Hindlimb muscle (tissue), 1 donor: ENCODE data around the gene SRGAP3. TPM values are rescaled to one million over a fixed set of nuclear protein-coding genes. Genes with fewer than 3 reads are reported as not detected.
A peak's percentile ranks its signal among the peaks of the same experiment; 100 is the strongest.

Source experiments
- DNase-seq: peaks from one replicate; pipeline ENCODE4 v3.0.0-alpha.2; 2013
- polyA plus RNA-seq: library from polyadenylated mRNA; unstranded; fragments of 120-200 nt; gene quantifications from one replicate; pipeline ENCODE4 v1.2.1, GENCODE V29; 2013; ENCODE audit not compliant: insufficient read length

The SRGAP3 gene
- polyA plus RNA-seq, 1 donor, result 24.1 TPM

DNA sequence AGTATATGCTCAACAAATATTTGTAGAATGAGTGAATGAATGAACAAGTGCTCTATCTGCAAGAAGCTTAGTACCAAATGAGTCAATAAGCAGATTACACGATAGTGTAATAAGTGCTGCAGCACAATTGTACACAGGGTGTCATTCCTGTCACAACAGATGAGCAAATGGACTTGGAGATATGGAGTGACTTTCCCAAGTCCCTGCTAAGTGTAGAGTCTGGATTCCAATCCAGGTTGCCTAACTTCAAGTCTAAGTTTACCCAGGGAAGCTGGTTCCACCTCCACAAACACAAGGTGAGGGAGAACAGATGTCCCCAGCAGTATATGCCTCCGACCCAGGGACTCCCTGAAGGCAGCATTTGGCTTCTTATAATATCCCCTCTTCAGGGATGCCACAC, 208.4 kb downstream of the SRGAP3 start:
- no peak for DNase-seq

- DNase-seq, result peak; percentile 69
Observed at GRCh38 chr3:9037144-9037711, 212.2 kb downstream of the SRGAP3 start.

- DNase-seq, result peak; percentile 76
Observed at GRCh38 chr3:9036404-9037131, 212.9 kb downstream of the SRGAP3 start.

DNA sequence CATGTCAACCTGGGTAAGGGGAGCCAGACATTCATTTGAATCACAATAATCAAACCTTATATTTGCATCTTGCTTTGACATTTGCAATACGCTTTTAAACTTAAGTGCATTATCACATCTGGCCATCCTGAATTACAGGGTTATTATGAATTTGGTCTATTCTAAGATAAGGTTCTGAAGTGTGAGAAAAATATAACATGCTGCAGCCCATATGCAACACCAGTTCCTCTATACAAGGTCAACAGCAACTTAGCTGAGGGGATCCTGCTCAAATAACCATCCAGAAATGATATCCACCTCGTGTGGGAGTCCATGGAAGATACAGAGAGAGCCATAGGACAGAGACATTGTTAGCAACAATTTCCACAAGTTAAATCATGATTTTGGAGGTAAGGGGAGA, 213.5 kb downstream of the SRGAP3 start:
- no peak for DNase-seq

GRCh38 chr3:9035473-9035872, 214.0 kb downstream of the SRGAP3 start:
- no peak for DNase-seq

DNA sequence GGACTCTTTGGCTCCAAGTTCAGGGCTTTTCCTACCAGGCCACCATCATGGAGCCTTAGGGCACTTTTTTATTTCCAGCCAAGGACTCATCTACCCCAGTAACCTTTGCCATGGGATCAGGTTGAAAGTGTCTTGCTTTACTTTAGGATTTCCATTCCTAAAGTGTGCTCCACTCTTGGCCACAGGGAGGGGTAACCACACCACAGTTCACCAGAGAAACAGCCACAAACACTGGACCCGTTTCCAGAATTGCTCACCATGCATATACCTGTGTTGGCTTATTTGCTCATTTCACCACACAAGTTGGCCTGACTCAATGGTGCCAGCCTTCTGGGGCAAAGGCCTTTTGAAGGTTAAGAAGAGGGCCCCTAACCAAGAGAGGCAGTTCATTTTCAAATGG, 215.6 kb downstream of the SRGAP3 start:
- DNase-seq, result no peak

GRCh38 chr3:9032231-9032777, 217.1 kb downstream of the SRGAP3 start:
- DNase-seq, result no peak

- DNase-seq, result no peak
Observed at GRCh38 chr3:9030034-9030433, 219.4 kb downstream of the SRGAP3 start.

DNA sequence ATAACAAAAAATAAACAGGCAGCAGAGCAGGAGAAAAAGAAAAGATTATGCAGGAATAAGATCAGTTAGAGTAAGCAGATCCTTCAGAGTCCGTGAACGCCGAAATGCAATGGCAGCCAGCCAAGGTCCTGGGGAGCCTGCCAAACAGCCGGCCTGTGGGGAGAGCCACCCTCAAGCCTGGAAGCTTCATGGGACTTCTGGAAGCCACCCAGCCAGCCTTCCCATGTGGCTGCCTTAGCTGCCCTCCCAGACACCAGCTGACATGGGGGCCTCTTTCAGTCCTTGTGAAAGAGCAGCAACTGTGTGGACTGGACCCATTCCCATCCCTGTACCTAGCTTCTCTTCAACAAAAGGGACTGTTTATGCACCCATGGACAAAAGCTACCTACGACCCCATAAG, 221.3 kb downstream of the SRGAP3 start:
- DNase-seq, result peak; percentile 47

DNA sequence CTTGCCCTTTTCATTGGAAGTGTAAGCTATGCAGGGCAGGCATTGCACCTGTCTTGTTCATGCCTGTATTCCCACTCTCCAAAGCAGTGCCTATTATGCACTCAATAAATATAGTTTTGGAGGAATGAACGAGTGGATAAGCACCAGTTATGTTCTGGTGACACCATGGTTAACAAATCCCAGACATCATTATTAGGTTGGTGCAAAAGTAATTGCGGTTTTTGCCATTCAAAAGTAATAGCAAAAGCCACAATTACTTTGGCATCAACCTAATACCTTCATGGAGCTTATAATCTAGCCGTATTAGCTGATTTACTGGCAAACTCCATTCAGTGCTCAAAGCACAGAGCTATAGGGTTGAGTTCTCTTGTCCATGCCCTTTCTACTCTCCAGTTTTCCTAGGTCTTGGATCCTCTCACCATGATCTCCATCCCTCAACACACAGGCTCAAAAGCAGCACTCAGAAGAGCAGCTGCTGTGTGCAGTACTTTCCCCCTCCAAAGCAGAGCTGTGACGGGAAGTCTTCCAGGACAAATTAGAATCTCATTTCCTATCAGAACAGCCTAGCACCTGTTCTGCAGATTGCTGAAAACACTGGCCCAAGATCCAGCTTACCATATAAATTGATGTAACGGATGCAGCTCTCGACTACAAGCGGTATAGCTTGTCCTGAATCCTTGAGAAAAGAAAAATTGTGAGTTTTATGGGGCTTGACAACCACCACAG, 223.0 kb downstream of the SRGAP3 start:
- peak; percentile 77 for DNase-seq

GRCh38 chr3:9024341-9024740, 225.1 kb downstream of the SRGAP3 start:
- no peak for DNase-seq

DNA sequence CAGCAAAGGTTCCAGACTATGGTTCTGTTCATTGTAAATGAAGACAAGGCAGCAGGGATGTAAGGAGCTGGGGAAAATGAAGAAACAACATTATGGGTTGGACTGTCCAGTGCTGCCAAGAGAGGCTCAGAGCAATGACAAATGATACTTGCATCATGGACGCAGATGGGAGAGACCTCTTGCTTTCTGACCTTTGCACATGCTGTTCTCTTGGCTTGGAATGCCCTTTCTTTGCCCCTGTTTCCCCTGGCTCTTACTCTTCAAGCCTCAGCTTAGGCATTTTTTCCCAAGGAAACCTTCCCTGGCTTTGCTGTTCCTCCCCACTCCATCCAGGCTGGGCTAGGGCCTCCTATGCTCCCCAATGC, 226.2 kb downstream of the SRGAP3 start:
- no peak for DNase-seq

- no peak for DNase-seq
Observed at GRCh38 chr3:9022305-9023225, 226.9 kb downstream of the SRGAP3 start.

GRCh38 chr3:9021271-9022009, 228.0 kb downstream of the SRGAP3 start:
- no peak for DNase-seq

GRCh38 chr3:9020426-9020825, 229.0 kb downstream of the SRGAP3 start:
- no peak for DNase-seq

DNA sequence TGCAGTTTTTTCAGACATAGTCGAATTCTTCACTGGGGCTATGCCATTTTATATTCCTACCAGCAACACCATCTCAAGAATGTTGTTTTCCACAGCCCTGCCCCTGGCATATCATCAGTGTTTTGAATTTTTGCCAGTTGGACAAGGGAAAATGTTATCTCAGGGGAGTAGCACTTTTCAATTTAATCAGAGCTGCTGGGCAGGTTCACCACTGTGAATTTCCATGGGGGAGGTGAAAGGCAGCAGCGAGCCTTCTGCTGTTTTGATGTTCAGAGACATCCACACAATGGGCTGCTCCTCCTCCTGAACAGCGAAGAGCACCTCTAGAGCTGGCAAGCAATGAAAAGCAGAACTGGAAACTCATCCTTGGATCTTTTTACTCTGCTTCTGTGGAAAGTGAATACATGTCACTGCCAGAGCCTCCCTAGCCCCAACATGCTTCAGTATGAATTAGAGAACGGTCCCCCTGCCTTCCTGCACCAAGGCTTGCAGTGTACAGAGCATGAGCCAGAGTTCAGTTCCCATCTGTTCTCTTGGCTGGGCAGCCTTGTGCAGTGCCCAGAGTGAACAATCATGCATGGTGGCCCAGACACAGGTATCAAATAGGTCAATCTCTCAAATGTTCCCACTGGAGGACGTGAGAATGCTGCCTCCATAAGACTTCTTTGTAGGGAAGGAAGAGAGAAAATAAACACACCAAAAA, 230.0 kb downstream of the SRGAP3 start:
- DNase-seq, result no peak

GRCh38 chr3:9015250-9015649, 234.2 kb downstream of the SRGAP3 start:
- no peak for DNase-seq

DNA sequence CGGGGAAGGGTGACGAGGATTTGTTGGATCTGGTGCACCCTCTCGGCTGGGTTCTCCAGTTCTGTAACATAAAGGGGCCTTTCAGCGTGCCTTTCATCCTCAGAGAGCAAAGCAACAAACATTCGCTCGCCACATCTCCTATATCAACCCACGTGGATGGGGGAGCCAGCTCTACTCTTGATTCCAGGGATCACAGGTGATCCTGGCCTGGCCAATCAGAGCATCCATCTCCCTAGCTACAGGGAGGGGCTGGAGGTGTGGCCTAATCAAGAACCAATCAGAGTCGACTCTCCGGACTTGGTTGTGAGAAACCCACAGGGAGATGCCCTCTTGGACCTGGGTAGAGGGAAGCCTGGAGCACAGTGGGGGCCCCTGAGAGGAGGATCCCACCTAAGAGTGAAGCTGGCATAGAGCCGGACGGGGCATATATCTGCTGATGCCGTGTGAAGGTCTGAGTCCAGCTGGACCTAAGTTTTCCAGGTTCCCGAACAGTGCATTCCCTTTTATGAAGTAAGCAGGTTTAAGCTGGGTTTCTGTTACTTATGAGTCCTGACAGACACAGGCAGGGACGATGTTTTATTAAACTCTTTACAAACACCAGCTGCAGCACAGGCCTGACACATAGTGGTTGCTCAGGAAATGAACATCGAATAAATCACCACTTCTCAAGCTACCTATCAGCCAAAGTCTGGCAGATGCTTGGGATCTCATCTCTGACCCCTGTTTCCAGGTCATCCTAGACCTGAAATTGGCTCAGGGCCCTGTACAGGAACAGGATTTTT, 235.5 kb downstream of the SRGAP3 start:
- no peak for DNase-seq

GRCh38 chr3:9012521-9012920, 236.9 kb downstream of the SRGAP3 start:
- no peak for DNase-seq

- no peak for DNase-seq
Observed at GRCh38 chr3:9009976-9010545, 239.4 kb downstream of the SRGAP3 start.
